GM10266 (cell line): ENCODE results near the gene CALCB.

Experiments
- DNase-seq: peaks from one replicate; pipeline ENCODE4 v3.0.0; 2012; ENCODE audit errors: extremely low spot score
- TF ChIP-seq, protein P1 (sequence below): IDR thresholded peaks from 2 replicates; pipeline ENCODE4 v1.5.1; 2012; ENCODE audit warnings: mild to moderate bottlenecking, low read depth; ENCODE audit not compliant: control insufficient read depth, insufficient read depth; ENCODE audit errors: missing control alignments

Gene CALCB

DNA sequence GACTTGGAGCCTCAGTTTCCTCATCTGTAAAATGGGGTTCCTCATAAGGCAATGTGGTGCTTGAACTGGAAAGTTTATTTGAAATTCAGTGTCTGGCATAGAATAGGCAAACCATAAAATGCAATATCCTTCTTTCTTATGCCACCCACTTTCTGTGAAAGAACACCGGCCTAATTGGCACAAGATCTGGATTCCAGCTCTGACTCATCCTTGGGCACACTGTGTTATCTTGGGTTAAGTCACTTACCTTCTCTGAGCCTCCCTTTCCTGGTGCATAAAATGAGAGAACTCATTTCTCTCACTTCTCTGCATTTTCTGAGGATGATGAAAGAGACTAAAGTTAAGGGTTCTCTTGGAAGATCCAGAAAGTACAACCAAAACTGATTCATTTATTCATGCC, 46.4 kb downstream of the CALCB start:
- no peak for DNase-seq
- TF ChIP-seq, protein P1, sequence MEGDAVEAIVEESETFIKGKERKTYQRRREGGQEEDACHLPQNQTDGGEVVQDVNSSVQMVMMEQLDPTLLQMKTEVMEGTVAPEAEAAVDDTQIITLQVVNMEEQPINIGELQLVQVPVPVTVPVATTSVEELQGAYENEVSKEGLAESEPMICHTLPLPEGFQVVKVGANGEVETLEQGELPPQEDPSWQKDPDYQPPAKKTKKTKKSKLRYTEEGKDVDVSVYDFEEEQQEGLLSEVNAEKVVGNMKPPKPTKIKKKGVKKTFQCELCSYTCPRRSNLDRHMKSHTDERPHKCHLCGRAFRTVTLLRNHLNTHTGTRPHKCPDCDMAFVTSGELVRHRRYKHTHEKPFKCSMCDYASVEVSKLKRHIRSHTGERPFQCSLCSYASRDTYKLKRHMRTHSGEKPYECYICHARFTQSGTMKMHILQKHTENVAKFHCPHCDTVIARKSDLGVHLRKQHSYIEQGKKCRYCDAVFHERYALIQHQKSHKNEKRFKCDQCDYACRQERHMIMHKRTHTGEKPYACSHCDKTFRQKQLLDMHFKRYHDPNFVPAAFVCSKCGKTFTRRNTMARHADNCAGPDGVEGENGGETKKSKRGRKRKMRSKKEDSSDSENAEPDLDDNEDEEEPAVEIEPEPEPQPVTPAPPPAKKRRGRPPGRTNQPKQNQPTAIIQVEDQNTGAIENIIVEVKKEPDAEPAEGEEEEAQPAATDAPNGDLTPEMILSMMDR = no peak

DNA sequence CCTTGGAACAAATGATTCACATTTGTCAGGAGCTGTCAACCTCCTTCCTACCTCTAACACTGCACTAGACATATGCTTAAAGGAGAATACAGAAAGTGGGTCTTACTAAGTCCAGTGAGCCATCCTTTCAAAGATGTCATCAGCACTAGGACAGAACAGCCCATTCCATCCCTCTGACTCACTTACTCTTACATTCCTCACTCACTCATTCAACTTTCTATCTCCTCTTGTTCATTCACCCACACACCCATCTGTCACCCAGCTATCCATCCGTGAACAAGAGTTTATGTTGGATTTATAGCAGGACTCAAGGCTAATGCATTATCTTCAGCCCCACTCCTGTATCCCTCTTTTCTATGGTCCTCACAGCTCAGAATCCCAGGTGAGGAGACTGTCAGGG, 50.5 kb downstream of the CALCB start:
- DNase-seq = no peak
- TF ChIP-seq, protein P1 = no peak

- DNase-seq = no peak
- TF ChIP-seq, protein P1 = no peak
Observed at GRCh38 chr11:15124528-15124927, 51.1 kb downstream of the CALCB start.

DNA sequence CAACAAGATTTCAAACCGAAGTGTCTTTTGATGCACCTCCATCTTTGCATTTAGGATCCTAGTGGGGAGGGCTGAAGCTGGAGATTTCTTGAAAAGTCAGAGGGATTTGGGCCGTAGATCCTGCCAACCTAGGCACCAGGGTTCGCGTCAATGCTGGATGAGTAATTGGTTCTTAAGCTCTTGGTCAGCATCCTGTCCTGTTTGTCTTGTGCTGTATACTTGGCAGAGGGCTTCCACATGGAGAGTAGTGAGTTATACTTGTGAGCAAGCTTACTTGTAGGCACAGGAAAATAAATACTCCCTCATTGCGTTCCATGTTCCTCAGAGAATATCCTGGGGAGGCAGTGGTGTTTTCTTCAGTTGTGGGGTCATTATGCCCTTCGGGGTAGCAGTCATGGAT, 53.9 kb downstream of the CALCB start:
- TF ChIP-seq, protein P1 = no peak
- no peak for DNase-seq
